Pancreas (tissue), 10 donors: ENCODE data around the gene S100A16. TPM values are rescaled to one million over a fixed set of nuclear protein-coding genes. Genes with fewer than 3 reads are reported as not detected.

Experiments used
- ATAC-seq, 4 donors: fragments of 200-7000 bp; cut with Tn5 transposase; one replicate each; pipeline versions ENCODE4 v1.8.0 to v1.9.1; 2020; ENCODE audit warnings: mild to moderate bottlenecking in 4 of 4, moderate library complexity in 4 of 4
- DNase-seq, 6 donors: peaks; one replicate each; pipeline ENCODE4 v3.0.0-alpha.2; 2020
- FAIRE-seq: peaks from 2 replicates; lab custom pipeline; 2012; peaks lifted over from hg19 to GRCh38; lab: Jason Lieb, UNC
- H3K27ac ChIP-seq, 4 donors: fragments of 200-600 bp; sonication (generic); 1 replicate in 3 of 4; 2 replicates in 1 of 4; pipeline versions ENCODE4 v1.5.0 to v1.8.0; 2020
- H3K27me3 ChIP-seq, 4 donors: fragments of 200-600 bp; one replicate each; pipeline ENCODE4 v1.8.0; 2021
- H3K36me3 ChIP-seq, 3 donors: fragments of 200-600 bp; sonication (generic) in 1 of 3; one replicate each; pipeline versions ENCODE4 v1.5.0 to v1.8.0; 2020 to 2021
- H3K4me1 ChIP-seq, 3 donors: fragments of 200-600 bp; one replicate each; pipeline ENCODE4 v1.8.0; 2021
- H3K4me3 ChIP-seq, 4 donors: fragments of 200-600 bp; sonication (generic) in 2 of 4; one replicate each; pipeline versions ENCODE4 v1.5.0 to v1.8.0; 2020 to 2021
- H3K9me3 ChIP-seq, 4 donors: fragments of 200-600 bp; one replicate each; pipeline ENCODE4 v1.8.0; 2021
- CTCF ChIP-seq, 4 donors: fragments of 200-600 bp; sonication (generic) in 3 of 4; IDR thresholded peaks; one replicate each; pipeline versions ENCODE4 v1.5.0 to v1.8.0; 2021; ENCODE audit warnings: antibody characterized with exemption in 4 of 4
- WGBS, 2 donors: extraction: QIAGEN DNeasy Blood & Tissue Kit; methylation state at CpG; one replicate each; pipeline ENCODE4 v1.1.7; 2013; 5-methylcytosine and 5-hydroxymethylcytosine counted together
- intact Hi-C, 3 donors: fragments of 100-400 bp; cut with DNase I; formaldehyde crosslinking; loops; one replicate each; pipeline versions ENCODE4 v1.11.1 to v1.14.2; 2022
- polyA plus RNA-seq, 2 donors: library from polyadenylated mRNA; stranded (reverse); fragments of 200-250 nt; gene quantifications; one replicate each; pipeline ENCODE4 v1.2.3, GENCODE V29; 2013
- total RNA-seq, 6 donors: library from RNA; stranded (reverse); fragmentation: NEBNext Ultra II Directional in 4 of 6; extraction: Animal tissue kit (Norgen Biotek cat#: 25700) in 4 of 6; gene quantifications; one replicate each; pipeline versions ENCODE4 v1.2.1 to v1.2.4, GENCODE V29; 2021 to 2023
- donor health status: healthy with polysubstance abuse.
- donor health status: DM: no; HTN: no; CAD: no; lungs with moderate emphysema.
- donor health status: DM: no; HTN: no; CAD: no.
- donor health status: control.
- donor health status: control.
- donor health status: Bipolar disorder and iron deficiency.
- donor health status: DM: yes; HTN: yes; CAD: no.
- donor health status: DM: no; HTN: no; CAD: no.
- donor health status: DM: no; HTN: no; CAD: no.
- donor health status: DM: yes; HTN: yes; CAD: no.

The S100A16 gene
- total and polyA plus RNA-seq, 8 donors: 8.1 to 43.9 (median 21.4) TPM

- no peaks in the 10 kb centered on the region for H3K27me3 ChIP-seq
- intact Hi-C loops: no loop called here
- H3K36me3 ChIP-seq: no peaks in the 10 kb centered on the region
- no peak overlapping the region for H3K27ac ChIP-seq
- ATAC-seq (no peak), FAIRE-seq (no peak), DNase-seq (peak in 2 of 6 donors; percentile 31 to 50)
- no peak overlapping the region for H3K4me3 ChIP-seq
- WGBS, 2 donors: 77 to 87% methylated on average over 7 of the region's 7 CpGs
- no peak for TF ChIP-seq CTCF (IDR thresholded peaks at IDR 0.05)
- peaks cover 0 to 12% (median 0%) of the 10 kb centered on the region in 3 donors for H3K4me1 ChIP-seq
- no peaks in the 10 kb centered on the region for H3K9me3 ChIP-seq
Observed at GRCh38 chr1:153630384-153630783, 17.4 kb upstream of the S100A16 start.

- WGBS, 2 donors: 88 to 100% methylated on average over 1 of the region's 1 CpG
- FAIRE-seq: no peak
- intact Hi-C loops: loop anchor here in 1 of 3 donors (10.0 kb wide), 1 partner anchor 55 kb away; no protein-coding TSS in a partner anchor
- peak in 2 of 6 donors; percentile 42 to 47 for DNase-seq
- no peak for ATAC-seq
- Histone ChIP-seq H3K4me1 (peaks cover 0 to 9% (median 0%) of the 10 kb centered on the region in 3 donors), H3K4me3 (no peak overlapping the region), H3K27me3 (no peaks in the 10 kb centered on the region), H3K36me3 (no peaks in the 10 kb centered on the region), H3K9me3 (no peaks in the 10 kb centered on the region), H3K27ac (no peak overlapping the region)
- TF ChIP-seq CTCF (IDR thresholded peaks at IDR 0.05): no peak
Observed at GRCh38 chr1:153629971-153630370, 17.0 kb upstream of the S100A16 start.

GRCh38 chr1:153629343-153629665, 16.4 kb upstream of the S100A16 start:
- no peak for FAIRE-seq
- no peak for ATAC-seq
- intact Hi-C loops: loop anchor here in 1 of 3 donors (10.0 kb wide), 1 partner anchor 55 kb away; no protein-coding TSS in a partner anchor
- Histone ChIP-seq H3K36me3 (no peaks in the 10 kb centered on the region), H3K9me3 (no peaks in the 10 kb centered on the region), H3K27ac (no peak overlapping the region), H3K4me1 (peaks cover 0 to 9% (median 0%) of the 10 kb centered on the region in 3 donors), H3K27me3 (no peaks in the 10 kb centered on the region), H3K4me3 (no peak overlapping the region)
- WGBS, 2 donors: 78 to 79% methylated on average over 4 to 5 of the region's 5 CpGs
- peak in 2 of 6 donors; percentile 45 to 51 for DNase-seq
- no peak for TF ChIP-seq CTCF (IDR thresholded peaks at IDR 0.05)

GRCh38 chr1:153628638-153629342, 15.9 kb upstream of the S100A16 start:
- no peak for ATAC-seq
- intact Hi-C loops: loop anchor here in 1 of 3 donors (10.0 kb wide), 1 partner anchor 54 kb away; no protein-coding TSS in a partner anchor
- TF ChIP-seq CTCF (IDR thresholded peaks at IDR 0.05): no peak
- peak in 2 of 6 donors; percentile 42 to 52 for DNase-seq
- Histone ChIP-seq H3K27me3 (no peaks in the 10 kb centered on the region), H3K36me3 (no peaks in the 10 kb centered on the region), H3K4me1 (peaks cover 0 to 9% (median 0%) of the 10 kb centered on the region in 3 donors), H3K27ac (no peak overlapping the region), H3K4me3 (no peak overlapping the region), H3K9me3 (no peaks in the 10 kb centered on the region)
- 78 to 96% methylated on average over 6 of the region's 6 CpGs for WGBS, 2 donors
- FAIRE-seq: no peak
